Measurements from ENCODE around the gene CTDSPL. TPM values are rescaled to one million over a fixed set of nuclear protein-coding genes. Genes with fewer than 3 reads are reported as not detected.

Gene CTDSPL
- total RNA-seq, 1 donor from 2014 or later: 43.0 TPM

- TF ChIP-seq CTCF (IDR thresholded peaks at IDR 0.05): no peak
- TF ChIP-seq EZH2phosphoT487 (IDR thresholded peaks at IDR 0.05): no peak
- TF ChIP-seq EZH2 (IDR thresholded peaks at IDR 0.05): no peak
- peaks cover 2% of the 10 kb centered on the region for H3K9me3 Mint-ChIP-seq
- DNase-seq (ENCODE audit: low spot score): no peak
These were observed 58.5 kb downstream of the CTDSPL start for GRCh38 chr3:37920156-37920699.

GRCh38 chr3:37921025-37921424, 59.3 kb downstream of the CTDSPL start:
- H2AFZ ChIP-seq (replicated peaks): no peak overlapping the region
- H3K9me3 ChIP-seq (ENCODE audit: low read depth): no peaks in the 10 kb centered on the region
- H3K4me1 ChIP-seq: peaks cover 18% of the 10 kb centered on the region
- no peaks in the 10 kb centered on the region for H3K79me2 ChIP-seq (ENCODE audit: low read depth)
- H3K36me3 ChIP-seq: no peaks in the 10 kb centered on the region
- no peaks in the 10 kb centered on the region for H3K27me3 ChIP-seq
- Mint-ChIP-seq H3K27ac (peak overlapping the region; percentile 15), H3K36me3 (peaks cover 2% of the 10 kb centered on the region), H3K4me3 (no peak overlapping the region), H3K27me3 (ENCODE audit: insufficient read depth, low read depth) (no peaks in the 10 kb centered on the region), H3K9me3 (no peaks in the 10 kb centered on the region), H3K4me1 (peaks cover 44% of the 10 kb centered on the region)
- H4K20me1 ChIP-seq (ENCODE audit: low read depth): peaks cover 4% of the 10 kb centered on the region
- H3K27ac ChIP-seq: no peak overlapping the region
- no peak overlapping the region for H3K9ac ChIP-seq
- H3K4me2 ChIP-seq: no peak overlapping the region
- DNase-seq (ENCODE audit: low spot score): no peak
- H3K4me3 ChIP-seq: no peak overlapping the region
- TF ChIP-seq CTCF (IDR thresholded peaks at IDR 0.05) (no peak), EZH2phosphoT487 (IDR thresholded peaks at IDR 0.05) (no peak), EZH2 (IDR thresholded peaks at IDR 0.05) (no peak)
- no peaks in the 10 kb centered on the region for H3F3A ChIP-seq (ENCODE audit: low read depth)

More at GRCh38 chr3:37920156-37920699, 58.5 kb downstream of the CTDSPL start:
- Histone ChIP-seq H3K4me2 (no peak overlapping the region), H3K27ac (no peak overlapping the region), H3K79me2 (ENCODE audit: low read depth) (no peaks in the 10 kb centered on the region), H3K9me3 (ENCODE audit: low read depth) (no peaks in the 10 kb centered on the region), H3K4me1 (peaks cover 15% of the 10 kb centered on the region), H3K36me3 (no peaks in the 10 kb centered on the region), H3K4me3 (no peak overlapping the region), H3F3A (ENCODE audit: low read depth) (no peaks in the 10 kb centered on the region), H2AFZ (replicated peaks) (no peak overlapping the region), H3K9ac (no peak overlapping the region), H4K20me1 (ENCODE audit: low read depth) (peaks cover 4% of the 10 kb centered on the region), H3K27me3 (no peaks in the 10 kb centered on the region)
- Mint-ChIP-seq H3K36me3 (peaks cover 4% of the 10 kb centered on the region), H3K4me1 (peaks cover 36% of the 10 kb centered on the region), H3K27me3 (ENCODE audit: insufficient read depth, low read depth) (no peaks in the 10 kb centered on the region), H3K27ac (no peak overlapping the region), H3K4me3 (no peak overlapping the region)

DNA sequence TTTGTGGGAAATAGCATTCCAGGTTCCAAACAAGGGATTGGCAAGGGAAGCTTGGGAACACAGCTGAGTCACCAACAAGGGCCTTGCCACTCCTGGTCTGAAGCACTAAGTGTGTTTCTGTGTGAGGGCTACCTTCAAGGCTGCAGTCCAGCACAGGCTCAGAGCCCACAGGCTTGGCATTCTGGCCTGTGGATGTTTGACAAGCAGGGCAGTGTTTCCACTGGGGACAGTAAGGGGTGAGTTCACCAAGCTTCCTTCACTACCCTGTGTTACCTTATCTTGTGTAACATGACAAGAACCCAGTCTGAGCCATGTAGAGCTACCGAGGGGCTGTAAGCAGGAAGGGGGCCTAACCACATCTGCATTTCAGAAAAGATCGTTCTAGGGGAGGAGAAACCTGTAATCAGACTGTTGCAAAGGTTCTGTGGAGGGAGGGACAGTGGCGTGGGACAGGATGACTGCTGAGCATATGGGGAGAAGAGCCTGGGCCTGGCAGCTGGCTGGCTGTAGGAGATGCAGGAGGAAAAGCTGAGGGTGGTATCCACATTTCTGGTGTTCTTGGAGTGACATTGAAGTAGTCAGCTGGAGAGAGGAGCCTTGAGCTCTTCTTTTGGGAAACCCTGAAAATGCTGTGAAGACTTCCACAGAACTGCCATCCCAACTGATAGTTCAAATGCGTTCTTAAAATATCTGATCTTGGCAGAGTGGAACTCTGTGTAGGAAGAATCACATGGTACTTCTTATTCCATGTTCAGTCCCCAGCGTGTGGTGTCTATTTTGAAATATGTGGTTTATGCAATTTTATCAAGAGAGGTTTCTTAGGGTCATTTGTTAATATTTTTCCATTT, 61.3 kb downstream of the CTDSPL start:
- Histone ChIP-seq H3K9me3 (ENCODE audit: low read depth) (no peaks in the 10 kb centered on the region), H3F3A (ENCODE audit: low read depth) (no peaks in the 10 kb centered on the region), H3K27me3 (no peaks in the 10 kb centered on the region), H3K79me2 (ENCODE audit: low read depth) (no peaks in the 10 kb centered on the region), H3K27ac (no peak overlapping the region), H2AFZ (replicated peaks) (no peak overlapping the region), H3K9ac (no peak overlapping the region), H4K20me1 (ENCODE audit: low read depth) (peaks cover 4% of the 10 kb centered on the region), H3K4me2 (no peak overlapping the region), H3K36me3 (no peaks in the 10 kb centered on the region), H3K4me1 (peaks cover 18% of the 10 kb centered on the region), H3K4me3 (no peak overlapping the region)
- Mint-ChIP-seq H3K9me3 (no peaks in the 10 kb centered on the region), H3K4me3 (no peak overlapping the region), H3K27me3 (ENCODE audit: insufficient read depth, low read depth) (no peaks in the 10 kb centered on the region), H3K4me1 (peaks cover 44% of the 10 kb centered on the region), H3K27ac (no peak overlapping the region), H3K36me3 (peaks cover 3% of the 10 kb centered on the region)
- no peak for DNase-seq (ENCODE audit: low spot score)
- TF ChIP-seq EZH2phosphoT487 (IDR thresholded peaks at IDR 0.05) (no peak), EZH2 (IDR thresholded peaks at IDR 0.05) (no peak), CTCF (IDR thresholded peaks at IDR 0.05) (no peak)

Measured in neural progenitor cell (in vitro differentiated cells).